Fibroblast of skin of right quadriceps (primary cell): ENCODE results near the gene COL9A3.

Experiments
- DNase-seq: peaks from one replicate; pipeline ENCODE4 v3.0.0-alpha.2; 2013

The COL9A3 gene

GRCh38 chr20:62884556-62884955, 67.7 kb downstream of the COL9A3 start:
- no peak for DNase-seq

GRCh38 chr20:62885046-62885895, 68.4 kb downstream of the COL9A3 start:
- no peak for DNase-seq

GRCh38 chr20:62885896-62886708, 69.3 kb downstream of the COL9A3 start:
- DNase-seq = no peak

- no peak for DNase-seq
Measured at GRCh38 chr20:62886709-62887058, 69.8 kb downstream of the COL9A3 start.

DNA sequence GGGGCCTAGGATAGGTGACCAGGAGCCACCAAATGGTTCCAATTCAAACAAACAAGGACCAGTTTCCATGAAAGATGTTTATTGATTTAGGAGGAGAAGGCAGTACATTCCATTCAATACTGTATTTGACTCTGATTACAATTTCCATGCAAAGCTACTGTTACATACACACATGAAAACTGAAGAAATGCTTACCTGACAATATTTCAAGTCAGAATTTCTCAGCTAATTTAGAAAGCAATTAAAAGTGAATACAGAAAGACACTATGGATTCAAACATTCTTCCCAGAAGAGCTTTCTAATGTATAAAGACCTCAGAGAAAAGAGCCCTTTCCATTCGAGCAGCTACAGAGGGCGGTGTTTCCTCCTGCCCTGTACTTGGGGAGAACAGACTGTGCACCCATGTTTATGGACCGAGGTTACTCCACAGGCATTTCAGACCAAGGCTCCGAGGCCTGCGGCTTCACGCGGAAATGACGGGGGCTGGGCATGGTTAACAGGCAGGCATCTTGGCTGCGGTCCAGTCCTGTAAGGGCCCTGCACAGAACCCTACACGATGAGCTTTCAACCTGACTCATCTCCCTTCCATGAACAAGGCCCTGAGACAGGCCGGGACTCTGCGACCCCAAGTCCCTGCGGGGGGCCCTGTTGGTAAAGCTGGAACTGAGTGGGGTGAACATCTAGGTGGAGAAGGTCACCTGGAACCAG, 70.5 kb downstream of the COL9A3 start:
- DNase-seq = peak; percentile 93

GRCh38 chr20:62887860-62888239, 71.0 kb downstream of the COL9A3 start:
- DNase-seq = no peak

DNA sequence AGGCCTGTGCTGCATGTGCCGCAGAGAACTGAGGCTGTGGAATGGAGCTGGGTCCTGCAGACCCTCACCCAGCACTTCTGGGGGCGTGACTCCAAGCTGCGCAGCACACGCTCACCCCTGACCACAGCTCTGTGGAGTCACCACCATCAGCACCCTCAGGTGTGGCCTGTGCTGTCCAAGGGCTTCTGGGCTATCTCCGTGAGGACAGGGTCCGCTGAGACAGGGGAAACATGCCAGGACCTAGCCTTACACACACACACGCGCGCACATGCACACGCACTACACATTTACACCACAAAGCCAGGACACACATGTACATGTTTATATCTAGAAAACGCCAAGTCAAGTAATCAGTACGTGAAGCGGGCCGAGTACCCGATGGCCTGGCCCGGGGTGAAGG, 71.6 kb downstream of the COL9A3 start:
- no peak for DNase-seq

GRCh38 chr20:62888910-62889309, 72.1 kb downstream of the COL9A3 start:
- no peak for DNase-seq

- DNase-seq = no peak
Measured at GRCh38 chr20:62889411-62889810, 72.6 kb downstream of the COL9A3 start.

GRCh38 chr20:62889871-62890270, 73.0 kb downstream of the COL9A3 start:
- no peak for DNase-seq

- no peak for DNase-seq
Measured at GRCh38 chr20:62890444-62890843, 73.6 kb downstream of the COL9A3 start.
